Stomach (tissue), 4 donors: Measurements from ENCODE around the gene EPC1.

Experiments used
- EP300 ChIP-seq: sonication (generic); formaldehyde crosslinking; IDR thresholded peaks from one replicate; pipeline ENCODE4 v1.6.1; 2017; ENCODE audit warnings: antibody characterized with exemption
- POLR2A ChIP-seq, 4 donors: fragments of 450-650 bp; IDR thresholded peaks; one replicate each; pipeline ENCODE4 v1.6.1; 2016; ENCODE audit warnings: antibody characterized with exemption in 4 of 4, control low read depth in 2 of 4, mild to moderate bottlenecking in 1 of 4, moderate library complexity in 1 of 4
- TF ChIP-seq, protein P1 (sequence below), 7 experiments: fragments of 450-650 bp in 4 of 7; fragments of 200-600 bp in 3 of 7; sonication (generic) in 3 of 7; IDR thresholded peaks; one replicate each; pipeline ENCODE4 v1.5.1; 2016 to 2019; ENCODE audit warnings: antibody characterized with exemption in 7 of 7, control low read depth in 2 of 7, mild to moderate bottlenecking in 1 of 7

- TF ChIP-seq, protein P1, sequence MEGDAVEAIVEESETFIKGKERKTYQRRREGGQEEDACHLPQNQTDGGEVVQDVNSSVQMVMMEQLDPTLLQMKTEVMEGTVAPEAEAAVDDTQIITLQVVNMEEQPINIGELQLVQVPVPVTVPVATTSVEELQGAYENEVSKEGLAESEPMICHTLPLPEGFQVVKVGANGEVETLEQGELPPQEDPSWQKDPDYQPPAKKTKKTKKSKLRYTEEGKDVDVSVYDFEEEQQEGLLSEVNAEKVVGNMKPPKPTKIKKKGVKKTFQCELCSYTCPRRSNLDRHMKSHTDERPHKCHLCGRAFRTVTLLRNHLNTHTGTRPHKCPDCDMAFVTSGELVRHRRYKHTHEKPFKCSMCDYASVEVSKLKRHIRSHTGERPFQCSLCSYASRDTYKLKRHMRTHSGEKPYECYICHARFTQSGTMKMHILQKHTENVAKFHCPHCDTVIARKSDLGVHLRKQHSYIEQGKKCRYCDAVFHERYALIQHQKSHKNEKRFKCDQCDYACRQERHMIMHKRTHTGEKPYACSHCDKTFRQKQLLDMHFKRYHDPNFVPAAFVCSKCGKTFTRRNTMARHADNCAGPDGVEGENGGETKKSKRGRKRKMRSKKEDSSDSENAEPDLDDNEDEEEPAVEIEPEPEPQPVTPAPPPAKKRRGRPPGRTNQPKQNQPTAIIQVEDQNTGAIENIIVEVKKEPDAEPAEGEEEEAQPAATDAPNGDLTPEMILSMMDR (IDR thresholded peaks at IDR 0.05): no peak
- TF ChIP-seq POLR2A (IDR thresholded peaks at IDR 0.05) (no peak), EP300 (no peak)
Observed at GRCh38 chr10:32279795-32280194, 67.2 kb downstream of the EPC1 start.
